GM19452 (cell line): ENCODE data around the gene RGL2.

Experiments used
- ATAC-seq: cut with Tn5 transposase; IDR thresholded peaks from one replicate; pipeline ENCODE4 v1.9.1; 2021; ENCODE audit not compliant: unreplicated experiment

The RGL2 gene

GRCh38 chr6:33317419-33317668 lies 18.6 kb upstream of the RGL2 start:
- ATAC-seq, result no peak

- no peak for ATAC-seq
Observed at GRCh38 chr6:33316603-33317418, 18.1 kb upstream of the RGL2 start.

GRCh38 chr6:33315793-33316602 lies 17.3 kb upstream of the RGL2 start:
- no peak for ATAC-seq

GRCh38 chr6:33314943-33315792 lies 16.4 kb upstream of the RGL2 start:
- ATAC-seq, result no peak

- ATAC-seq, result no peak
Observed at GRCh38 chr6:33314515-33314942, 15.8 kb upstream of the RGL2 start.

GRCh38 chr6:33313709-33314514 lies 15.2 kb upstream of the RGL2 start, which contains the start of gene TAPBP:
Gene TAPBP, minus strand, starts transcription at chr6:33314078. Its CDS starts 37 bp downstream, at chr6:33314041.
- ATAC-seq, result peak; percentile 40

- peak; percentile 1 for ATAC-seq
Observed at GRCh38 chr6:33313105-33313708, 14.5 kb upstream of the RGL2 start.

- ATAC-seq, result no peak
Observed at GRCh38 chr6:33312361-33313104, 13.8 kb upstream of the RGL2 start.

GRCh38 chr6:33306356-33306755 lies 7.6 kb upstream of the RGL2 start:
- ATAC-seq, result no peak

- no peak for ATAC-seq
Observed at GRCh38 chr6:33305052-33305451, 6.3 kb upstream of the RGL2 start.

- no peak for ATAC-seq
Observed at GRCh38 chr6:33304216-33304615, 5.5 kb upstream of the RGL2 start.

- no peak for ATAC-seq
Observed at GRCh38 chr6:33301877-33302276, 3.1 kb upstream of the RGL2 start.

GRCh38 chr6:33299237-33299944 lies 649 bp upstream of the RGL2 start:
- ATAC-seq, result peak; percentile 65

- no peak for ATAC-seq
Observed at GRCh38 chr6:33297956-33298772, 578 bp downstream of the RGL2 start.

GRCh38 chr6:33297406-33297955 lies 1.3 kb downstream of the RGL2 start:
- no peak for ATAC-seq

GRCh38 chr6:33296797-33297405 lies 1.8 kb downstream of the RGL2 start:
- ATAC-seq, result no peak

- no peak for ATAC-seq
Observed at GRCh38 chr6:33295621-33296369, 2.9 kb downstream of the RGL2 start.
